MCF 10A (cell line): ENCODE results near the gene YARS1. TPM values are rescaled to one million over a fixed set of nuclear protein-coding genes. Genes with fewer than 3 reads are reported as not detected.

ENCODE experiments used
- BruUV-seq: library from RNA; stranded (reverse); fragments of 400-500 nt; replicated peaks from 2 replicates; lab custom pipeline; 2021; lab: Mats Ljungman, UMichigan
- CTCF ChIA-PET: fragments of 300-600 bp; sonication (Branson Sonifier 250); formaldehyde crosslinking; extraction: SDS; loops from one replicate; lab custom pipeline; 2021; ENCODE audit warnings: antibody characterized with exemption, inconsistent platforms; lab: Yijun Ruan, JAX
- POLR2A ChIA-PET: fragments of 300-600, 350-650 bp; sonication (Branson Sonifier 250); formaldehyde crosslinking; extraction: SDS; loops from one replicate; lab custom pipeline; 2020; ENCODE audit warnings: antibody characterized with exemption, inconsistent platforms; lab: Yijun Ruan, JAX
- DNase-seq: peaks from one replicate; pipeline ENCODE4 v3.0.0-alpha.2; 2018; ENCODE audit not compliant: unreplicated experiment
- H3K27ac Mint-ChIP-seq: one replicate; pipeline ENCODE4 v1.8.0; 2022; ENCODE audit warnings: mild to moderate bottlenecking, low read depth, mixed read lengths; ENCODE audit not compliant: unreplicated experiment
- H3K27me3 Mint-ChIP-seq: one replicate; pipeline ENCODE4 v1.8.0; 2022; ENCODE audit warnings: mixed read lengths; ENCODE audit not compliant: insufficient read depth, unreplicated experiment
- H3K36me3 Mint-ChIP-seq: one replicate; pipeline ENCODE4 v1.8.0; 2022; ENCODE audit warnings: mild to moderate bottlenecking, moderate library complexity, mixed read lengths; ENCODE audit not compliant: insufficient read depth, unreplicated experiment
- H3K4me1 Mint-ChIP-seq: one replicate; pipeline ENCODE4 v1.8.0; 2022; ENCODE audit warnings: mixed read lengths; ENCODE audit not compliant: insufficient read depth, unreplicated experiment
- H3K4me3 Mint-ChIP-seq: one replicate; pipeline ENCODE4 v1.8.0; 2022; ENCODE audit warnings: mild to moderate bottlenecking, moderate library complexity, mixed read lengths; ENCODE audit not compliant: unreplicated experiment
- H3K9me3 Mint-ChIP-seq: one replicate; pipeline ENCODE4 v1.8.0; 2022; ENCODE audit warnings: mixed read lengths; ENCODE audit not compliant: unreplicated experiment
- intact Hi-C: fragments of 100-400 bp; cut with micrococcal nuclease; formaldehyde crosslinking; loops from 2 replicates; pipeline ENCODE4 v1.14.1; 2022
- total RNA-seq: library from RNA; stranded (reverse); gene quantifications from 2 replicates; pipeline ENCODE4 v1.2.3, GENCODE V29; 2022
- TF ChIP-seq, protein P1 (sequence below): fragments of 200-600 bp; IDR thresholded peaks from one replicate; pipeline ENCODE4 v1.8.0; 2022; ENCODE audit warnings: antibody characterized with exemption, mild to moderate bottlenecking; ENCODE audit not compliant: unreplicated experiment

Gene YARS1
- total RNA-seq, 1 experiment from 2014 or later, result 372 TPM

DNA sequence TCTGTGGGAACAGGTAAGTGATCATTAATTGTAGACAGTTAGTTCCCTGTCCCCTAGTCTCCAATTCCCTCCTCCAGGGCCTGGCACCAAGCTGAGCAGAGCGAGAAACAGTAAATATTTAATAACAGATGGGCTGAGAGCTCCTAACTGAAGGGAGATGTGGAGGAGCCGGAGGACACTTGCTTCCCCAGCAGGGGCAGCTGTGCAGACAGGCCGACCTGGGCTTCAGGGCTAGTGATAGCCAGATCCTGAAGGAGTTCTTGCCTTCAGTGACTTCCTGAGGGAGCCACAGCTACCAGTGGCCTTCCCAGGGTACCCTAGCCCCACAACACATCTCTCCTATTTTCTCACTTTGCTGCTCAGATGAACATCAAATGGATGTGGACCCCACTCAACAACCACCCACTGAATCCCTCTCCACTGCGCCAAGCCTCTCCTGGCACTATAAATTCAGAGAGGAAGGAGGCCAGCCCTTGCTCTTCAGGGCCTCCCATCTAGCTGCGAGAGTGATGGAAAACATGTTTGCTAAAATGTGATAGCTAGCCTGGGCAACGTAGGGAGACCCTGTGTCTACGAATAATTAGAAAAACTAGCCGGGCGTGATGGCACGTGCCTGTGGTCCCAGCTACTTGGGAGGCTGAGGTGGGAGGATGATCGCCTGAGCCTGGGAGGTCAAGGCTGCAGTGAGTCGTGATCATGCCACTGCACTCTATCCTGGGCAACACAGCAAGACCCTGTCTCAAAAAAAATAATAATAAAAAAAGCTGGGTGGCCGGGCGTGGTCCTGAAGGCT lies 87.7 kb downstream of the YARS1 start:
- peaks cover 21% of the 10 kb centered on the region for H3K4me1 Mint-ChIP-seq
- H3K27ac Mint-ChIP-seq, result no peak overlapping the region
- TF ChIP-seq, protein P1, sequence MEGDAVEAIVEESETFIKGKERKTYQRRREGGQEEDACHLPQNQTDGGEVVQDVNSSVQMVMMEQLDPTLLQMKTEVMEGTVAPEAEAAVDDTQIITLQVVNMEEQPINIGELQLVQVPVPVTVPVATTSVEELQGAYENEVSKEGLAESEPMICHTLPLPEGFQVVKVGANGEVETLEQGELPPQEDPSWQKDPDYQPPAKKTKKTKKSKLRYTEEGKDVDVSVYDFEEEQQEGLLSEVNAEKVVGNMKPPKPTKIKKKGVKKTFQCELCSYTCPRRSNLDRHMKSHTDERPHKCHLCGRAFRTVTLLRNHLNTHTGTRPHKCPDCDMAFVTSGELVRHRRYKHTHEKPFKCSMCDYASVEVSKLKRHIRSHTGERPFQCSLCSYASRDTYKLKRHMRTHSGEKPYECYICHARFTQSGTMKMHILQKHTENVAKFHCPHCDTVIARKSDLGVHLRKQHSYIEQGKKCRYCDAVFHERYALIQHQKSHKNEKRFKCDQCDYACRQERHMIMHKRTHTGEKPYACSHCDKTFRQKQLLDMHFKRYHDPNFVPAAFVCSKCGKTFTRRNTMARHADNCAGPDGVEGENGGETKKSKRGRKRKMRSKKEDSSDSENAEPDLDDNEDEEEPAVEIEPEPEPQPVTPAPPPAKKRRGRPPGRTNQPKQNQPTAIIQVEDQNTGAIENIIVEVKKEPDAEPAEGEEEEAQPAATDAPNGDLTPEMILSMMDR, result no peak
- intact Hi-C loops, result loop anchor here (5.0 kb wide), 1 partner anchor 33 kb away; no protein-coding TSS in a partner anchor
- POLR2A ChIA-PET, result interaction anchor here (0.5 to 1.7 kb wide), 6 partner anchors 13 to 359 kb away, joined by 3 to 4 read pairs (median 4); no protein-coding TSS in a partner anchor
- no peak overlapping the region for H3K4me3 Mint-ChIP-seq
- no peaks in the 10 kb centered on the region for H3K27me3 Mint-ChIP-seq
- BruUV-seq, result no TSS peak
- DNase-seq, result no peak
- CTCF ChIA-PET, result interaction anchor here (0.6 to 5.6 kb wide), 3 partner anchors 12 to 17 kb away, joined by 3 to 29 read pairs (median 4); no protein-coding TSS in a partner anchor
- H3K9me3 Mint-ChIP-seq, result no peaks in the 10 kb centered on the region
- H3K36me3 Mint-ChIP-seq, result no peaks in the 10 kb centered on the region

DNA sequence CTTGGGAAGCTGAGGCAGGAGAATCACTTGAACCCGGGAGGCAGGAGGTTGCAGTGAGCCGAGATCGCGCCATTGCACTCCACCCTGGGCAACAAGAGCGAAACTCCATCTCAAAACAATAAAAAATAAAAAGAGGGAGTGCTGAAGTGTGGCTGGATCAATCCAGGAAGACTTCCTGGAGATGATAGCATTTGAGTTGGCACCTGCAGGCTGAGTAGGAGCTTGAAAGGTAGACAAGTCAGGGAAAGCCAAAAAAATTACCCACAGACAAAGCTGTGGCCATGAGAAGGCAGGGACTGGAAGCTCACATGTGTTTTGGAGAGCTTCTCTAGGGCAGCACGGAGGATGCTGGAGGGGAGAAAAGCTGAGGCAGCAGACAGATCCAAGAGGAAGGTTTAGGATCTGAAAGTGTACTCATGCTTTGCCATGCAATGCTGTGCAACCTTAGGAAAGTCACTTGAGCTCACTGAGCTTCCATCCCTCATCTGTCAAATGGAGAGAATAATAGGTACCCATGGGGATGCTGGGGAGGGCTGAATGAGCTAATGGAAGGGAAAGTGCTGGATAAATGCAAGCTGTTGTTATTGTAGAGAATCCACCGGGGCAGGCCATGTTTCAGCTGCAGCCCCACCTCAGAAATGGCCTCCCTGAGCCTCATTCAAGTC lies 88.6 kb downstream of the YARS1 start:
- Mint-ChIP-seq H3K9me3 (no peaks in the 10 kb centered on the region), H3K4me1 (peaks cover 22% of the 10 kb centered on the region), H3K27ac (no peak overlapping the region), H3K27me3 (no peaks in the 10 kb centered on the region), H3K4me3 (no peak overlapping the region), H3K36me3 (no peaks in the 10 kb centered on the region)
- no TSS peak for BruUV-seq
- TF ChIP-seq, protein P1, result no peak
- intact Hi-C loops, result loop anchor here (5.0 kb wide), 1 partner anchor 34 kb away; no protein-coding TSS in a partner anchor
- no peak for DNase-seq
- CTCF ChIA-PET, result interaction anchor here (0.6 to 5.6 kb wide), 4 partner anchors 11 to 44 kb away, joined by 3 to 29 read pairs (median 4); no protein-coding TSS in a partner anchor
- POLR2A ChIA-PET, result interaction anchor here (0.5 to 1.7 kb wide), 4 partner anchors 14 to 44 kb away, joined by 3 to 4 read pairs (median 4); no protein-coding TSS in a partner anchor

DNA sequence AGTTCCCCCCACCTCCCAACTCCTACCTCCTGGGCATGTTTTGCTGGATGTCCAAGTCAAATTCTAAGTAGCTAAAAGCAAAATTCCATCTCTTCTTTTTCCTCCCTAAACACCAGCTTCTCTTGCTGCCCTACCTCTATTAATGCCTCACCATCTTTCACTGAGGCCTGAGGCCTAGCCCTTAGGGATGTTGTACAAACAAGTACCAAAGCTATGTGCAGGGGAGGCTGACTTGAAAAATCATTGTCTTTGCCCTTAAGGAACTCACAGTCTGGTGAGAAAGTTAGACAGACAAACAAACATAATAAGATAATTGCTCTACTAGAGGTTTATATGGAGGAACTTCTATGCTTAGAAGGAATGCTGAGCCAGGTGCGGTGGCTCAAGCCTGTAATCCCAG lies 89.3 kb downstream of the YARS1 start:
- Mint-ChIP-seq H3K4me3 (no peak overlapping the region), H3K27me3 (no peaks in the 10 kb centered on the region), H3K4me1 (peaks cover 22% of the 10 kb centered on the region), H3K36me3 (no peaks in the 10 kb centered on the region), H3K9me3 (no peaks in the 10 kb centered on the region), H3K27ac (no peak overlapping the region)
- ChIA-PET POLR2A (interaction anchor here (1.1 to 1.7 kb wide), 2 partner anchors 32 to 43 kb away, joined by 3 to 4 read pairs; no protein-coding TSS in a partner anchor), CTCF (interaction anchor here (0.9 to 5.6 kb wide), 3 partner anchors 15 to 99 kb away, joined by 3 to 29 read pairs (median 4); no protein-coding TSS in a partner anchor)
- no peak for DNase-seq
- BruUV-seq, result no TSS peak
- intact Hi-C loops, result loop anchor here (5.0 kb wide), 1 partner anchor 34 kb away; no protein-coding TSS in a partner anchor
- TF ChIP-seq, protein P1, result no peak
